Measurements from ENCODE around the gene NLGN4Y. TPM values are rescaled to one million over a fixed set of nuclear protein-coding genes. Genes with fewer than 3 reads are reported as not detected.

The NLGN4Y gene
- total and polyA plus RNA-seq, 2 experiments from 2014 or later, result not detected

DNA sequence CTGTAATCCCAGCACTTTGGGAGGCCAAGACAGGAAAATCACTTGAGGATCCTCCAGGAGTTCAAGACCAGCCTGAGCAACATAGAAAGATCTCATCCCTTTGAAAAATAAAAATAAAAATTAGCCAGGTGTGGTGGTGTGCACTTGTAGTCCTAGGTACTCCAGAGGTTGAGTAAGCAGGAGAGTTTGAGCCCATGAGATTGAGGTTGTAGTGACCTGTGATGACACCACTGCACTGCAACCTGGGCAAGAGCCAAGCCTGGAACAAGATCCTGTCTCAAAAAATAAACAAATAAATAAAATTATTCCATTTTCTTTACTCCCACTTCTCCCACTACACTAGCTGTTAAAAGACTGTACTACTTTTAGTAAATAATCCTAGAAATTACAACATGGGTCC is 231.2 kb downstream of the NLGN4Y start:
- Histone ChIP-seq H3K4me2 (no peak overlapping the region), H3K79me2 (no peaks in the 10 kb centered on the region), H2AFZ (no peak overlapping the region), H3K27me3 (no peaks in the 10 kb centered on the region), H3K9me2 (replicated peaks; ENCODE audit: insufficient read depth) (no peaks in the 10 kb centered on the region), H3K4me1 (ENCODE audit: insufficient read depth) (no peaks in the 10 kb centered on the region), H3K27ac (no peak overlapping the region), H3K4me3 (no peak overlapping the region), H3K9me3 (ENCODE audit: low read depth) (no peaks in the 10 kb centered on the region), H3K36me3 (replicated peaks; ENCODE audit: insufficient read depth, low read depth) (no peaks in the 10 kb centered on the region), H4K20me1 (ENCODE audit: insufficient read depth, poor library complexity, severe bottlenecking) (no peaks in the 10 kb centered on the region)
- DNase-seq (ENCODE audit: low spot score), result no peak
- TF ChIP-seq EZH2phosphoT487 (IDR thresholded peaks at IDR 0.05; ENCODE audit: low read depth, severe bottlenecking, unreplicated experiment) (no peak), EZH2 (IDR thresholded peaks at IDR 0.05; ENCODE audit: borderline replicate concordance) (no peak)
- TF ChIP-seq, protein P1, sequence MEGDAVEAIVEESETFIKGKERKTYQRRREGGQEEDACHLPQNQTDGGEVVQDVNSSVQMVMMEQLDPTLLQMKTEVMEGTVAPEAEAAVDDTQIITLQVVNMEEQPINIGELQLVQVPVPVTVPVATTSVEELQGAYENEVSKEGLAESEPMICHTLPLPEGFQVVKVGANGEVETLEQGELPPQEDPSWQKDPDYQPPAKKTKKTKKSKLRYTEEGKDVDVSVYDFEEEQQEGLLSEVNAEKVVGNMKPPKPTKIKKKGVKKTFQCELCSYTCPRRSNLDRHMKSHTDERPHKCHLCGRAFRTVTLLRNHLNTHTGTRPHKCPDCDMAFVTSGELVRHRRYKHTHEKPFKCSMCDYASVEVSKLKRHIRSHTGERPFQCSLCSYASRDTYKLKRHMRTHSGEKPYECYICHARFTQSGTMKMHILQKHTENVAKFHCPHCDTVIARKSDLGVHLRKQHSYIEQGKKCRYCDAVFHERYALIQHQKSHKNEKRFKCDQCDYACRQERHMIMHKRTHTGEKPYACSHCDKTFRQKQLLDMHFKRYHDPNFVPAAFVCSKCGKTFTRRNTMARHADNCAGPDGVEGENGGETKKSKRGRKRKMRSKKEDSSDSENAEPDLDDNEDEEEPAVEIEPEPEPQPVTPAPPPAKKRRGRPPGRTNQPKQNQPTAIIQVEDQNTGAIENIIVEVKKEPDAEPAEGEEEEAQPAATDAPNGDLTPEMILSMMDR (IDR thresholded peaks at IDR 0.05; ENCODE audit: poor library complexity), result no peak

DNA sequence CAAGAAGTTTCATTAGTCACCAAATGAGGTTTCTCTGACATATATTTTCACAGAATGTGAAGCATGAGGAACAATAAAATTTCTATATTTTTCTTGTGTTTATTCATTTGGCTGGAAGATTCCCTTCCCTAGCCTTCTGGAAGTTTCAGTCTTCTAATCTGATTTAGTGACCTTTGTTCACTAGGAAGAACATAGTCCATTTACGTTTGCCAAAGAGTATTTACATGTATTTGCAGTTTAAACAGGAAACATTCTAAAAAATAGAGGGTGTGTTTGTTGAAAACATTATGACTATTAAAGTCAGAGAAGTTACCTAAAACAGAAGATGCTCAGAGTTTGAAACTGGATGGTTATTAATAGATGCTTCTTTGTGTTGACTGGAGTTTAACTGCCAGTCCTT is 238.6 kb downstream of the NLGN4Y start:
- no peak for TF ChIP-seq EZH2 (IDR thresholded peaks at IDR 0.05; ENCODE audit: borderline replicate concordance)
- Histone ChIP-seq H3K4me3 (no peak overlapping the region), H3K36me3 (replicated peaks; ENCODE audit: insufficient read depth, low read depth) (no peaks in the 10 kb centered on the region), H2AFZ (no peak overlapping the region), H3K4me1 (ENCODE audit: insufficient read depth) (no peaks in the 10 kb centered on the region), H3K79me2 (no peaks in the 10 kb centered on the region), H3K4me2 (no peak overlapping the region), H4K20me1 (ENCODE audit: insufficient read depth, poor library complexity, severe bottlenecking) (no peaks in the 10 kb centered on the region), H3K9me3 (ENCODE audit: low read depth) (no peaks in the 10 kb centered on the region), H3K27me3 (no peaks in the 10 kb centered on the region), H3K27ac (no peak overlapping the region), H3K9me2 (replicated peaks; ENCODE audit: insufficient read depth) (no peaks in the 10 kb centered on the region)
- no peak for DNase-seq (ENCODE audit: low spot score)
- WGBS (ENCODE audit: low lambda C conversion rate, missing lambda C conversion rate), result no CpG with 5 or more reads among the region's 1 CpG

DNA sequence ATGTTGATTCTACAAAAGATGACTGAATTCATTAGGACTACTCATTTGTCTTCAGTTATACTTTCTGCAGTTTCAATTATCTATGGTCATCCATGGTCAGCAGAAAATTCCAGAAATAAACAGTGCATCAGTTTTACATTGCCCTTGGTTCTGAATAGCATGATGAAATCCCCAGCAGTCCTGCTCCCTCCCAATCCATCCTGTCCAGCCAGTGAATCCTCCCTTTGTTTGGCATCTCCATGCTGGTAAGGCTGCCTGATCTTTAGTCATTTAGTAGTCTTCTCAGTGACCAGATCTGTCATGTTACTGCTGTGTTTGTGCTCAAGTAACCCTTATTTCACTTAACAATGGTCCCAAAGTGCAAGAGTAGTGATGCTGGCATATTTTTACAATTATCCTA is 239.3 kb downstream of the NLGN4Y start:
- Histone ChIP-seq H3K27ac (no peak overlapping the region), H3K4me2 (no peak overlapping the region), H3K9me2 (replicated peaks; ENCODE audit: insufficient read depth) (no peaks in the 10 kb centered on the region), H4K20me1 (ENCODE audit: insufficient read depth, poor library complexity, severe bottlenecking) (no peaks in the 10 kb centered on the region), H3K9me3 (ENCODE audit: low read depth) (no peaks in the 10 kb centered on the region), H3K4me3 (no peak overlapping the region), H2AFZ (no peak overlapping the region), H3K4me1 (ENCODE audit: insufficient read depth) (no peaks in the 10 kb centered on the region), H3K36me3 (replicated peaks; ENCODE audit: insufficient read depth, low read depth) (no peaks in the 10 kb centered on the region), H3K27me3 (no peaks in the 10 kb centered on the region), H3K79me2 (no peaks in the 10 kb centered on the region)
- TF ChIP-seq, protein P1 (IDR thresholded peaks at IDR 0.05; ENCODE audit: poor library complexity), result no peak
- TF ChIP-seq EZH2 (IDR thresholded peaks at IDR 0.05; ENCODE audit: borderline replicate concordance) (no peak), EZH2phosphoT487 (IDR thresholded peaks at IDR 0.05; ENCODE audit: low read depth, severe bottlenecking, unreplicated experiment) (no peak)
- no peak for DNase-seq (ENCODE audit: low spot score)

DNA sequence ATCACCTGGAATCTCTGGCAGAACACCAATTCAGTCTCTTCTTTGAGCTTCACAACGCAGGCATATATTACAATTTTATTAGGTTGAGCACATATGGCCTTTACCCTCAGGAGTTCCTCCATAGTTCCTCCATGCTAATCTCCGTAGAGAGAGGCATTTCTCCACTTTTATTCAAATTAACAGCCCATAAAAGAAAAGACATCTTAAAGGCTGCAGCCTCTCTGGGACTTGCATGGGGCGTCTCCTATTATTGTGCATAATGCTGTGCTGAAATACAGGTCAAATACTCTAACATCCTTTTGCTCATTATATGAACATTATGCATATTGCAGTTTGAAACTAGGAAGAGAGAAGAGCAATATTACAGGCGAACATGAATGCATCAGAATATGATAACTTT is 253.9 kb downstream of the NLGN4Y start:
- Histone ChIP-seq H3K36me3 (replicated peaks; ENCODE audit: insufficient read depth, low read depth) (no peaks in the 10 kb centered on the region), H3K4me2 (no peak overlapping the region), H4K20me1 (ENCODE audit: insufficient read depth, poor library complexity, severe bottlenecking) (no peaks in the 10 kb centered on the region), H3K4me1 (ENCODE audit: insufficient read depth) (no peaks in the 10 kb centered on the region), H2AFZ (no peak overlapping the region), H3K9me3 (ENCODE audit: low read depth) (no peaks in the 10 kb centered on the region), H3K27ac (no peak overlapping the region), H3K79me2 (no peaks in the 10 kb centered on the region), H3K9me2 (replicated peaks; ENCODE audit: insufficient read depth) (no peaks in the 10 kb centered on the region), H3K4me3 (no peak overlapping the region), H3K27me3 (no peaks in the 10 kb centered on the region)
- DNase-seq (ENCODE audit: low spot score), result no peak
- no CpG with 5 or more reads among the region's 4 CpGs for WGBS (ENCODE audit: low lambda C conversion rate, missing lambda C conversion rate)
- no peak for TF ChIP-seq EZH2 (IDR thresholded peaks at IDR 0.05; ENCODE audit: borderline replicate concordance)
- no peak for TF ChIP-seq EZH2phosphoT487 (IDR thresholded peaks at IDR 0.05; ENCODE audit: low read depth, severe bottlenecking, unreplicated experiment)
- TF ChIP-seq, protein P1 (IDR thresholded peaks at IDR 0.05; ENCODE audit: poor library complexity), result no peak

All from hepatocyte (in vitro differentiated cells).